Ovary (tissue), 3 donors: ENCODE measurements around the gene SPATA19.
"Not testable (repeated sequence)": the region's sequence is repeated elsewhere in the genome, so short reads cannot be mapped to it uniquely, and the experiment has no call there.

Experiments
- CTCF ChIP-seq, 3 donors: fragments of 450-650 bp in 2 of 3; fragments of 200-600 bp in 1 of 3; IDR thresholded peaks; one replicate each; pipeline versions ENCODE4 v1.5.1 to v1.8.0; 2016 to 2022; ENCODE audit warnings: antibody characterized with exemption in 3 of 3, mild to moderate bottlenecking in 1 of 3
- EP300 ChIP-seq: sonication (generic); formaldehyde crosslinking; IDR thresholded peaks from one replicate; pipeline ENCODE4 v1.6.1; 2017; ENCODE audit warnings: antibody characterized with exemption
- POLR2A ChIP-seq: fragments of 450-650 bp; IDR thresholded peaks from one replicate; pipeline ENCODE4 v1.6.1; 2017; ENCODE audit warnings: antibody characterized with exemption, mild to moderate bottlenecking, moderate library complexity
- donor health status: DM: no; HTN: no; CAD: no.

DNA sequence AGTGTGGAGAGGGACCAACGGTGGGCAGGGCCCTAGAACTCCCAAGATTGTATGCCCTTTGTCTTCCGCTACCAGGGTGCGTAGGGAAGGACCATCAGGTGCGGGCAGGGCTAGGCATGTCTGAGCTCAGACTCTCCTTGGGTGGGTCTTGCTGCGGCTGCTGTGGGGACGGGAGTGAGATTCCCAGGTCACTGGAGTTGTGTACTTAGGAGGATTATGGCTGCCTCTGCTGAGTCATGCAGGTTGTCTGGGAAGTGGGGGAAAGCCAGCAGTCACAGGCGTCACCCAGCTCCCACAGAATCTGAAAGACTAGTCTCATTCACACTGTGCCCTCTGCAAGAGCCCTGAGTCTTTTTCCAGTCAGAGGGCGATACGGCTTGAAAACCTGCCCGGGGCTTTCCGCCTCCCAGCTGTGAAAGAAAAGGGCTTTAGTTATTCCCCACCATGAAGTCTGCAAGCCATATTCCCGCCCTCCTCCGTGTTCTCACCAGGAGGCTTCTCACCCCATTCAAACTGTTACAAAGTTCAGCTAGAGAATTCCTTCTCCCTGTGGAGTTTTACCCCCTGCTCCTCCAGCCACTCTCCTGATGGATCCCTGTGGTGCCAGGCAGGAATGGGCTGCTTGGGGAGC is 9.1 kb upstream of the SPATA19 start:
- TF ChIP-seq CTCF (IDR thresholded peaks at IDR 0.05); POLR2A; EP300: not testable (repeated sequence)
